Measurements from ENCODE around the gene EDC3. TPM values are rescaled to one million over a fixed set of nuclear protein-coding genes. Genes with fewer than 3 reads are reported as not detected.

Gene EDC3
- total RNA-seq, 3 donors from 2014 or later, result 52.2 to 57.1 (median 56.6) TPM

DNA sequence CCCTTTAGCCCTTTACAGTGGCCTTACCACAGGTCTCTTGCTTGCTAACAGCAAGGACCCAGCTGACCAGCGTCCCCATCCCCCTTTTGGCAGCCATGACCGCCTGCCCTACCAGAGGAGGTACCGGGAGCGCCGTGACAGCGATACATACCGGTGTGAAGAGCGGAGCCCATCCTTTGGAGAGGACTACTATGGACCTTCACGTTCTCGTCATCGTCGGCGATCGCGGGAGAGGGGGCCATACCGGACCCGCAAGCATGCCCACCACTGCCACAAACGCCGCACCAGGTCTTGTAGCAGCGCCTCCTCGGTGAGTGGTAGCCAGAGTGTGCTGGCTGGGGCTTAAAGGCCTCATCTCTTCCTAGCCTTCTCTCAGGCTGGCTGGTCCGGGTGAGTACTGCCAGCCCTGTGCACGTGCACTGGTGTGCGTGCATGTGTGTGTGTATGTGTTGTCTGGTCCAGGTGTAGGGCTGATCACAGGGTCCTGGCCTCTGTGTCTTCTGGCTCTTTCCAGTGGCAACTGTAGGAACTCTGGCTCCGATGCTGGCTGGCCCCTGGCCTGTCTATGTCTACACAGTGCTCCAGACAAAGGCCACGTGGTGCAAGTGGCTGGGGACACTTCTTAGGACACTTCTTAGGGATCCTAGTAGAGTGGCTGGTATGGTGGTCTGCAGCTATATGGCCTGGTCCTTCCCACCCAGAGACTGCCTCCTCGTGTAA is 75.7 kb downstream of the EDC3 start:
- Mint-ChIP-seq H3K4me1 (ENCODE audit: low read depth) (peaks cover 54% of the 10 kb centered on the region), H3K27me3 (ENCODE audit: low read depth) (no peaks in the 10 kb centered on the region), H3K36me3 (ENCODE audit: insufficient read depth) (peaks cover 36% of the 10 kb centered on the region), H3K9me3 (no peaks in the 10 kb centered on the region), H3K4me3 (no peak overlapping the region)
- ATAC-seq (no peak), DNase-seq (no peak)

- no peaks in the 10 kb centered on the region for H3K9me3 Mint-ChIP-seq
- no peak for DNase-seq
Measured at GRCh38 chr15:74618841-74619596, 76.8 kb downstream of the EDC3 start.

DNA sequence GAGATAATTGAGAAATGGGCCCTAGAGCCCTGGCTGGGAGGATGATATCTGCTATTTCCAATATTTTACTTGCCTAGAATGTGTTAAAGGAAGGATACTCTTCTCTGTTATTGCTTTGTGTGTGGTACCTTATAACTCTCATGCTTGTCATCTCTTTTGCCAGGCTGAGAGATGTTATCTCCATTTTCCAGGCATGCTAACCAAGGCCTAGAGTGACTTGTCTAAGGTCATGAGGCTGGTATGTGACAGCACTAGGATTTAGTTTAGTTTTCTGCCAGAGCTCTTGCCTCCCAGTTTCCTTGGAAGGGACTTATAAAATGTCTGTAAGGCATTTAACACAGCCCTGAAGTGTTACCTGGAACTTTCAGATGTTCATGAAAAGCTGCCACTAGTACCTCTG is 78.8 kb downstream of the EDC3 start:
- Mint-ChIP-seq H3K27me3 (ENCODE audit: low read depth) (no peaks in the 10 kb centered on the region), H3K9me3 (no peaks in the 10 kb centered on the region), H3K4me3 (peak overlapping the region; percentile 93), H3K36me3 (ENCODE audit: insufficient read depth) (peaks cover 19% of the 10 kb centered on the region), H3K4me1 (ENCODE audit: low read depth) (peaks cover 54% of the 10 kb centered on the region)
- no peak for DNase-seq
- ATAC-seq, result no peak

More at GRCh38 chr15:74618841-74619596, 76.8 kb downstream of the EDC3 start:
- H3K4me1 Mint-ChIP-seq (ENCODE audit: low read depth), result peaks cover 54% of the 10 kb centered on the region
- no peaks in the 10 kb centered on the region for H3K27me3 Mint-ChIP-seq (ENCODE audit: low read depth)
- H3K36me3 Mint-ChIP-seq (ENCODE audit: insufficient read depth), result peaks cover 31% of the 10 kb centered on the region
- no peak for ATAC-seq
- H3K4me3 Mint-ChIP-seq, result no peak overlapping the region

GRCh38 chr15:74616366-74616939 is 79.4 kb downstream of the EDC3 start:
- H3K4me1 Mint-ChIP-seq (ENCODE audit: low read depth), result peaks cover 50% of the 10 kb centered on the region
- H3K36me3 Mint-ChIP-seq (ENCODE audit: insufficient read depth), result peaks cover 16% of the 10 kb centered on the region
- H3K9me3 Mint-ChIP-seq, result no peaks in the 10 kb centered on the region
- H3K4me3 Mint-ChIP-seq, result peak overlapping the region; percentile 93
- H3K27me3 Mint-ChIP-seq (ENCODE audit: low read depth), result no peaks in the 10 kb centered on the region
- DNase-seq, result peak; percentile 55
- ATAC-seq, result no peak

DNA sequence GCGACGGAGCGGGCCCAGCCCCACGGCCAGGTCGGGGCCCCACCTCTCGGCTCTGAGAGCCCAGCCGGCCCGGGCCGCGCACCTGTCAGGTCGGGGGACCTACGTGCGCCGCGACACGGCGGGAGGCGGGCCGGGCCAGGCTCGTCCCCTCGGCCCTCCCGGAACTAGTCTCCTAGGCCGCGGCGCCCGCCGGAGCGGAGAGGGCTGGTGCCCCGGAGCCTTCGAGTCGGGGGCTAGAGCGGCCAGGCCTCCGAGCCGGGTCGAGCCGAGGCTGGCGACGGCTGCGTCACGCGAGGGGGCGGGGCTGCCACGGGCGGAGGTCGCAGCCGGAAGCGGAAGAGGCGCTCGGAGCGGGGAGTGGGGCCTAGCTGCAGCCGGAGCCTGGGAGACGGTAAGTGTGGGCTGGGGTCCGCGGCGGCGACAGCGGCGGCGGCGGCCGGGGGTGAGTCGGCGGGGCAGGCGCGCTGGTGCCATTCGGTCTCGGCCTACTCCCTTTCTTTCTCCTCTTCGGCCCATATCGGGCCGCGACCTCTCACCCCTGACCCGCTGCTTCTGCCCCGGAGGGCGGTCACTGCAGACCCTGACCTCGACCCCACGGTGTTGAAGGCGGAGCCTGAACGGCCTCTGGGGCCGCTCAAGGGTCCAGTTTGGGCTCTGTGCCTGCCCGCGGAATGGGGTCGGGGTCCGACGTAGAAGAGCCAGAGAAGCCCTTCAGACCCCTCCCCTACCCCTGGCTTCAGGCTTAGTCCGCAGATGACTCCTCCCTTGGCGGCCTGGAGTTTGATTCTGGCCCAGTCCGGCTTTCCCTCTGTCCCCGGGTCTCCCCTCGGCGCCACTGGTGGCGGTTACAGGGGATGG is 80.1 kb downstream of the EDC3 start, which contains the start of gene CLK3:
TSS of gene CLK3 (plus strand) at position 329 of the 858 bp plus-strand sequence. CDS start 3,361 bp downstream, outside the sequence.
- peaks cover 11% of the 10 kb centered on the region for H3K36me3 Mint-ChIP-seq (ENCODE audit: insufficient read depth)
- peak within 1 kb of the TSS; percentile 93 for H3K4me3 Mint-ChIP-seq
- no peaks in the 10 kb centered on the region for H3K9me3 Mint-ChIP-seq
- H3K4me1 Mint-ChIP-seq (ENCODE audit: low read depth), result peaks cover 45% of the 10 kb centered on the region
- H3K27me3 Mint-ChIP-seq (ENCODE audit: low read depth), result no peaks in the 10 kb centered on the region
- ATAC-seq, result peak; percentile 87 to 89
- peak; percentile 97 for DNase-seq

DNA sequence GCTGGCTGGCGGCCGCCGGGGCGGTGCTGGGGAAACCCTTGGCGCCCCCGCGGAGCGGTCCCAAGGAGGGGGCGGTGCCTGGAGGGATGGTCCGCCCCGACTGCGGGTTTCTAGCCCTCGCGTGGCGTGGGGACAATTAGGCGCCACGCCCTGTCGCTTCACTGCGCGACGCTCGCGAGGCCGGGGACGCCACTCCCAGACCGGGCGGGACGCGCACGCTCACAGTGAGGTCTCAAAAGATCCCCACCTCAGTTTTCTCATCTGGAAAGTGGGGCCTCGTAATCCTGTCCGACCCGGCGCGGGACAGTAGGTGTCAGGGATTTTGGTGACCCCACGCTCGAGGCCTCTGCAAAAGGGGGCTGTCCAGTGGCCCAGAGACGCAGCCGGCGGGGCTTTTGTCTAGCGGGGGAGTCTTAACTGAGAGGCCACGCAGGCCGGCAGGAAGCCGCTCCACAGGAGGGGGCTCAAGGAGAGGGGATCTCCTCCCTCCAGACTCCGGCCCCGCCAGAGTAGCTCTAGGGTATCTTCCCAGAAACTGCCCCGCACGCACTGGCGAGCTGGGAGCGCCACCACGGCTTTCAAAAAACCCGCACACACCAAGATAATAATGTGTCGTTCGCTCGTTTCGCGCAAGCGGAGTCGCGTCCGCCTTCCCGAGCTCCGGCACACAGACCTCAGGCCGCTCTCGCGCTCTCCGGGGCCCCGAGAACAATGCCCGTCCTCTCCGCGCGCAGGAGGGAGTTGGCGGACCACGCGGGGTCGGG is 80.9 kb downstream of the EDC3 start:
- no peaks in the 10 kb centered on the region for H3K27me3 Mint-ChIP-seq (ENCODE audit: low read depth)
- peak overlapping the region; percentile 93 for H3K4me3 Mint-ChIP-seq
- H3K9me3 Mint-ChIP-seq, result no peaks in the 10 kb centered on the region
- peaks cover 38% of the 10 kb centered on the region for H3K4me1 Mint-ChIP-seq (ENCODE audit: low read depth)
- DNase-seq, result peak; percentile 90
- H3K36me3 Mint-ChIP-seq (ENCODE audit: insufficient read depth), result peaks cover 4% of the 10 kb centered on the region
- ATAC-seq, result peak; percentile 47 to 58

GRCh38 chr15:74613953-74614743 is 81.7 kb downstream of the EDC3 start:
- H3K36me3 Mint-ChIP-seq (ENCODE audit: insufficient read depth), result peaks cover 4% of the 10 kb centered on the region
- no peaks in the 10 kb centered on the region for H3K9me3 Mint-ChIP-seq
- ATAC-seq, result peak in 1 of 2 donors; percentile 60
- H3K27me3 Mint-ChIP-seq (ENCODE audit: low read depth), result no peaks in the 10 kb centered on the region
- peak overlapping the region; percentile 93 for H3K4me3 Mint-ChIP-seq
- no peak for DNase-seq
- H3K4me1 Mint-ChIP-seq (ENCODE audit: low read depth), result peaks cover 31% of the 10 kb centered on the region

GRCh38 chr15:74613089-74613952 is 82.5 kb downstream of the EDC3 start:
- peaks cover 23% of the 10 kb centered on the region for H3K4me1 Mint-ChIP-seq (ENCODE audit: low read depth)
- H3K27me3 Mint-ChIP-seq (ENCODE audit: low read depth), result no peaks in the 10 kb centered on the region
- DNase-seq (no peak), ATAC-seq (no peak)
- peak overlapping the region; percentile 93 for H3K4me3 Mint-ChIP-seq
- H3K36me3 Mint-ChIP-seq (ENCODE audit: insufficient read depth), result peaks cover 4% of the 10 kb centered on the region
- H3K9me3 Mint-ChIP-seq, result no peaks in the 10 kb centered on the region

GRCh38 chr15:74612677-74613076 is 83.1 kb downstream of the EDC3 start:
- H3K36me3 Mint-ChIP-seq (ENCODE audit: insufficient read depth), result peaks cover 4% of the 10 kb centered on the region
- DNase-seq, result no peak
- no peaks in the 10 kb centered on the region for H3K9me3 Mint-ChIP-seq
- no peaks in the 10 kb centered on the region for H3K27me3 Mint-ChIP-seq (ENCODE audit: low read depth)
- peaks cover 17% of the 10 kb centered on the region for H3K4me1 Mint-ChIP-seq (ENCODE audit: low read depth)
- no peak overlapping the region for H3K4me3 Mint-ChIP-seq
- no peak for ATAC-seq

GRCh38 chr15:74611834-74612233 is 84.0 kb downstream of the EDC3 start:
- H3K4me1 Mint-ChIP-seq (ENCODE audit: low read depth), result peaks cover 8% of the 10 kb centered on the region
- no peaks in the 10 kb centered on the region for H3K9me3 Mint-ChIP-seq
- H3K27me3 Mint-ChIP-seq (ENCODE audit: low read depth), result no peaks in the 10 kb centered on the region
- DNase-seq (no peak), ATAC-seq (no peak)
- no peaks in the 10 kb centered on the region for H3K36me3 Mint-ChIP-seq (ENCODE audit: insufficient read depth)
- no peak overlapping the region for H3K4me3 Mint-ChIP-seq

DNA sequence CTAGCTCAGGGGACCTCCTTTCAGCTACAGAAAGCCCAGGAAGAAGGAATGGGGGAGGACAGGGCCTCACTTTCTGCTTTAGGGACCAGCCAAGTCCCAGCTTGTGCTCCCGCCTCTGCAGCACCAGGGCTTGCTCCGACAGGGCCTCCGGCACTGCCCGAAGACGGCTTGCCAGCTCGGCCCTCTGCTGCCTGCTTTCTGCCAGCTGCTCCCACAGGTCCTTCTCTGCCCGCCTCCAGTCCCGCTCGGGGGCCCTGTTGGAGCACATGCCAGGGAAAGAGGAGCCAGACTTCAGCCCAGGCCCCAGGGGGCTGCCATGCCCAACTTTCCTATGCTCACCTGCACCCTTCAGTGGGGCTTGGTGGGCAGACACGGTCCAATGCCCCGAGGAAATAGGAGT is 84.5 kb downstream of the EDC3 start:
- Mint-ChIP-seq H3K9me3 (no peaks in the 10 kb centered on the region), H3K4me1 (ENCODE audit: low read depth) (peaks cover 4% of the 10 kb centered on the region), H3K36me3 (ENCODE audit: insufficient read depth) (no peaks in the 10 kb centered on the region), H3K4me3 (no peak overlapping the region), H3K27me3 (ENCODE audit: low read depth) (no peaks in the 10 kb centered on the region)
- ATAC-seq (no peak), DNase-seq (no peak)

DNA sequence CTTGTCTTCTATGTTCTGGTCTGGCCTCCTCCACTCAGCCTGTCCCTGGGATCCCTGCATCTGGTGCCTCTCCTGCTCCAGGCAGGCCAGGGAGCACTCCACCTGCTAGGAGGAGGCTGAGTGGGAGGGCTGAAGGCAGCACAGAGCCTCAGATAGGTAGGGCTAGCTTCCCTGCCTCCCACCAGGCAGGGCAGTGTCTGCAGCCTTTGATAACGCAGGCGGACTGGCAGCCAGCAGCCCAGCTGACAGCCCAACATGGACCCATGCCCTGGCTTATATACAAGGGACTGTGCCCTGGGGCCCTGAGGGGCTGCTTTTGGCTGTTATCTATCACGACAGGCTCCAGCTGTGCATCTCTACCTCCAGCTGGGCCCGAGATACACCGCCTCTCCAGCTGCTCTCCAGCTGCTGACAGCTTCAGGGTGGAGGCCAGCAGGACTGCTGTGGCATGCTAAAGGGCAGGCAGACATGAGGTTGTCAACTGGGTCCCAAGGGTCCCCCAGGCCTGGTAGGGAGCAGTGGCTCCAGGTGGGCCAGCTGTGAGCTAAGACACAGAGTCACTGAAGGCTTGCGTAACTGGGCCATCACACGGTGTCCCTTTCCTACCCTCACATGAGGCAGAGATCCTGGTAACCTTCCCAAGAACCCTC is 85.4 kb downstream of the EDC3 start:
- peaks cover 3% of the 10 kb centered on the region for H3K4me1 Mint-ChIP-seq (ENCODE audit: low read depth)
- no peak for ATAC-seq
- H3K9me3 Mint-ChIP-seq, result no peaks in the 10 kb centered on the region
- no peaks in the 10 kb centered on the region for H3K36me3 Mint-ChIP-seq (ENCODE audit: insufficient read depth)
- no peak overlapping the region for H3K4me3 Mint-ChIP-seq
- no peak for DNase-seq
- no peaks in the 10 kb centered on the region for H3K27me3 Mint-ChIP-seq (ENCODE audit: low read depth)
